Skeletal muscle satellite cell (primary cell): Measurements from ENCODE around the gene IGF2BP3.
A peak's percentile ranks its signal among the peaks of the same experiment; 100 is the strongest.

Experiments
- H3K27me3 ChIP-seq: 2 replicates; pipeline ENCODE4 v1.7.0; 2013; ENCODE audit warnings: low read length; ENCODE audit not compliant: control insufficient read depth, insufficient read depth
- H3K36me3 ChIP-seq: 2 replicates; pipeline ENCODE4 v1.7.0; 2013; ENCODE audit warnings: mild to moderate bottlenecking, control low read depth, low read length; ENCODE audit not compliant: insufficient read depth
- H3K4me1 ChIP-seq: 2 replicates; pipeline ENCODE4 v1.7.0; 2013; ENCODE audit warnings: low read length; ENCODE audit not compliant: control insufficient read depth, insufficient read depth
- H3K4me2 ChIP-seq: 2 replicates; pipeline ENCODE4 v1.7.0; 2013; ENCODE audit warnings: mild to moderate bottlenecking, low read length
- H3K4me3 ChIP-seq: 2 replicates; pipeline ENCODE4 v1.7.0; 2013; ENCODE audit warnings: low read length
- H3K9ac ChIP-seq: 2 replicates; pipeline ENCODE4 v1.7.0; 2013; ENCODE audit warnings: mild to moderate bottlenecking, low read depth, low read length, moderate library complexity
- H3K9me3 ChIP-seq: replicated peaks from 2 replicates; pipeline ENCODE4 v1.7.0; 2013; ENCODE audit warnings: mild to moderate bottlenecking, control low read depth, low read length

Gene IGF2BP3

GRCh38 chr7:23371654-23372053 lies 98.6 kb downstream of the IGF2BP3 start:
- Histone ChIP-seq H3K4me3 (no peak overlapping the region), H3K36me3 (no peaks in the 10 kb centered on the region), H3K27me3 (no peaks in the 10 kb centered on the region), H3K9ac (no peak overlapping the region), H3K9me3 (no peaks in the 10 kb centered on the region), H3K4me1 (peaks cover 26% of the 10 kb centered on the region), H3K4me2 (no peak overlapping the region)

GRCh38 chr7:23369695-23370404 lies 100.4 kb downstream of the IGF2BP3 start:
- no peak overlapping the region for H3K9ac ChIP-seq
- H3K9me3 ChIP-seq = no peaks in the 10 kb centered on the region
- H3K4me2 ChIP-seq = no peak overlapping the region
- H3K36me3 ChIP-seq = no peaks in the 10 kb centered on the region
- H3K27me3 ChIP-seq = no peaks in the 10 kb centered on the region
- peaks cover 25% of the 10 kb centered on the region for H3K4me1 ChIP-seq
- no peak overlapping the region for H3K4me3 ChIP-seq

- H3K9ac ChIP-seq = no peak overlapping the region
- H3K27me3 ChIP-seq = no peaks in the 10 kb centered on the region
Measured at GRCh38 chr7:23369100-23369499, 101.2 kb downstream of the IGF2BP3 start.

GRCh38 chr7:23358152-23358674 lies 112.1 kb downstream of the IGF2BP3 start:
- Histone ChIP-seq H3K9me3 (no peaks in the 10 kb centered on the region), H3K36me3 (peaks cover 3% of the 10 kb centered on the region), H3K9ac (no peak overlapping the region), H3K4me2 (peak overlapping the region; percentile 66), H3K4me3 (no peak overlapping the region), H3K4me1 (peaks cover 23% of the 10 kb centered on the region), H3K27me3 (no peaks in the 10 kb centered on the region)

More at GRCh38 chr7:23369100-23369499, 101.2 kb downstream of the IGF2BP3 start:
- Histone ChIP-seq H3K4me2 (no peak overlapping the region), H3K4me1 (peaks cover 21% of the 10 kb centered on the region), H3K36me3 (no peaks in the 10 kb centered on the region), H3K4me3 (no peak overlapping the region), H3K9me3 (no peaks in the 10 kb centered on the region)

GRCh38 chr7:23357190-23358093 lies 112.8 kb downstream of the IGF2BP3 start:
- no peak overlapping the region for H3K9ac ChIP-seq
- no peaks in the 10 kb centered on the region for H3K27me3 ChIP-seq
- no peak overlapping the region for H3K4me3 ChIP-seq
- H3K4me1 ChIP-seq = peaks cover 23% of the 10 kb centered on the region
- H3K36me3 ChIP-seq = peaks cover 2% of the 10 kb centered on the region
- H3K4me2 ChIP-seq = peak overlapping the region; percentile 66
- no peaks in the 10 kb centered on the region for H3K9me3 ChIP-seq

- Histone ChIP-seq H3K4me1 (peaks cover 23% of the 10 kb centered on the region), H3K4me2 (peak overlapping the region; percentile 66), H3K9ac (no peak overlapping the region), H3K27me3 (no peaks in the 10 kb centered on the region), H3K4me3 (no peak overlapping the region), H3K9me3 (no peaks in the 10 kb centered on the region), H3K36me3 (no peaks in the 10 kb centered on the region)
Measured at GRCh38 chr7:23356726-23357125, 113.6 kb downstream of the IGF2BP3 start.

GRCh38 chr7:23356168-23356567 lies 114.1 kb downstream of the IGF2BP3 start:
- H3K36me3 ChIP-seq = no peaks in the 10 kb centered on the region
- H3K4me3 ChIP-seq = no peak overlapping the region
- H3K9me3 ChIP-seq = no peaks in the 10 kb centered on the region
- H3K9ac ChIP-seq = no peak overlapping the region
- H3K27me3 ChIP-seq = no peaks in the 10 kb centered on the region
- peaks cover 28% of the 10 kb centered on the region for H3K4me1 ChIP-seq
- H3K4me2 ChIP-seq = peak overlapping the region; percentile 66

GRCh38 chr7:23353172-23353571 lies 117.1 kb downstream of the IGF2BP3 start:
- no peak overlapping the region for H3K4me2 ChIP-seq
- H3K4me1 ChIP-seq = peaks cover 50% of the 10 kb centered on the region
- no peak overlapping the region for H3K9ac ChIP-seq
- H3K9me3 ChIP-seq = no peaks in the 10 kb centered on the region
- no peaks in the 10 kb centered on the region for H3K36me3 ChIP-seq
- no peak overlapping the region for H3K4me3 ChIP-seq
- H3K27me3 ChIP-seq = no peaks in the 10 kb centered on the region

- no peaks in the 10 kb centered on the region for H3K27me3 ChIP-seq
- no peak overlapping the region for H3K4me3 ChIP-seq
- no peak overlapping the region for H3K9ac ChIP-seq
- no peak overlapping the region for H3K4me2 ChIP-seq
- no peaks in the 10 kb centered on the region for H3K9me3 ChIP-seq
- H3K4me1 ChIP-seq = peaks cover 51% of the 10 kb centered on the region
- peaks cover 7% of the 10 kb centered on the region for H3K36me3 ChIP-seq
Measured at GRCh38 chr7:23350466-23350865, 119.8 kb downstream of the IGF2BP3 start.

- Histone ChIP-seq H3K9ac (no peak overlapping the region), H3K27me3 (no peaks in the 10 kb centered on the region), H3K4me3 (peak overlapping the region; percentile 42), H3K9me3 (no peaks in the 10 kb centered on the region), H3K36me3 (peaks cover 16% of the 10 kb centered on the region), H3K4me1 (peaks cover 51% of the 10 kb centered on the region), H3K4me2 (peak overlapping the region; percentile 53)
Measured at GRCh38 chr7:23349484-23350157, 120.7 kb downstream of the IGF2BP3 start.

GRCh38 chr7:23347682-23348180 lies 122.6 kb downstream of the IGF2BP3 start:
- H3K36me3 ChIP-seq = peaks cover 19% of the 10 kb centered on the region
- no peaks in the 10 kb centered on the region for H3K27me3 ChIP-seq
- no peaks in the 10 kb centered on the region for H3K9me3 ChIP-seq
- H3K4me3 ChIP-seq = peak overlapping the region; percentile 25
- no peak overlapping the region for H3K9ac ChIP-seq
- H3K4me1 ChIP-seq = peaks cover 57% of the 10 kb centered on the region
- H3K4me2 ChIP-seq = peak overlapping the region; percentile 59
